Small intestine (tissue), 7 donors: ENCODE measurements around the gene DPM2. TPM values are rescaled to one million over a fixed set of nuclear protein-coding genes. Genes with fewer than 3 reads are reported as not detected.
A peak's percentile ranks its signal among the peaks of the same experiment; 100 is the strongest.

Experiments
- DNase-seq, 2 donors: peaks; one replicate each; pipeline versions ENCODE4 v3.0.0 to v3.0.0-alpha.2; 2013
- FAIRE-seq: peaks from 2 replicates; lab custom pipeline; 2012; peaks lifted over from hg19 to GRCh38; lab: Jason Lieb, UNC
- H3K27ac ChIP-seq, 3 donors: one replicate each; pipeline ENCODE4 v1.5.1; 2013; ENCODE audit warnings: low read length in 2 of 3, mild to moderate bottlenecking in 2 of 3, control low read depth in 1 of 3, inconsistent platforms in 1 of 3, low read depth in 1 of 3, moderate library complexity in 1 of 3
- H3K27me3 ChIP-seq, 3 donors: one replicate each; pipeline ENCODE4 v1.6.1; 2013; ENCODE audit warnings: low read length in 3 of 3, inconsistent platforms in 1 of 3; ENCODE audit not compliant: control insufficient read depth in 3 of 3, insufficient read depth in 3 of 3
- H3K36me3 ChIP-seq, 3 donors: one replicate each; pipeline ENCODE4 v1.6.1; 2013; ENCODE audit warnings: low read length in 3 of 3, inconsistent platforms in 1 of 3, low read depth in 1 of 3, mild to moderate bottlenecking in 1 of 3, moderate library complexity in 1 of 3; ENCODE audit not compliant: control insufficient read depth in 3 of 3, insufficient read depth in 2 of 3
- H3K4me1 ChIP-seq, 3 donors: one replicate each; pipeline ENCODE4 v1.6.1; 2013; ENCODE audit warnings: low read length in 2 of 3, inconsistent platforms in 1 of 3, low read depth in 1 of 3, mild to moderate bottlenecking in 1 of 3, moderate library complexity in 1 of 3; ENCODE audit not compliant: control insufficient read depth in 3 of 3, insufficient read depth in 2 of 3
- H3K4me3 ChIP-seq, 3 donors: one replicate each; pipeline ENCODE4 v1.5.1; 2013; ENCODE audit warnings: low read length in 3 of 3, control low read depth in 1 of 3, inconsistent platforms in 1 of 3, low read depth in 1 of 3, mild to moderate bottlenecking in 1 of 3, moderate library complexity in 1 of 3
- H3K9me3 ChIP-seq, 2 donors: one replicate each; pipeline ENCODE4 v1.6.1; 2013; ENCODE audit warnings: low read depth in 1 of 2, low read length in 1 of 2; ENCODE audit not compliant: control insufficient read depth in 2 of 2, insufficient read depth in 1 of 2
- WGBS, 3 donors: extraction: QIAGEN DNeasy Blood & Tissue Kit; methylation state at CpG; one replicate each; pipeline ENCODE4 v1.1.7; 2013; 5-methylcytosine and 5-hydroxymethylcytosine counted together
- polyA plus RNA-seq, 4 donors: library from polyadenylated mRNA; stranded (reverse) in 3 of 4; unstranded in 1 of 4; fragments of 200-250 nt in 3 of 4; fragments of 120-200 nt in 1 of 4; gene quantifications; one replicate each; pipeline versions ENCODE4 v1.2.1 to v1.2.3, GENCODE V29; 2013
- donor health status: healthy with polysubstance abuse.
- donor health status: control.
- donor health status: control.
- donor health status: Bipolar disorder and iron deficiency.
- donor health status: healthy.

The DPM2 gene
- polyA plus RNA-seq, 4 donors = 23.2 to 46.0 (median 35.4) TPM

DNA sequence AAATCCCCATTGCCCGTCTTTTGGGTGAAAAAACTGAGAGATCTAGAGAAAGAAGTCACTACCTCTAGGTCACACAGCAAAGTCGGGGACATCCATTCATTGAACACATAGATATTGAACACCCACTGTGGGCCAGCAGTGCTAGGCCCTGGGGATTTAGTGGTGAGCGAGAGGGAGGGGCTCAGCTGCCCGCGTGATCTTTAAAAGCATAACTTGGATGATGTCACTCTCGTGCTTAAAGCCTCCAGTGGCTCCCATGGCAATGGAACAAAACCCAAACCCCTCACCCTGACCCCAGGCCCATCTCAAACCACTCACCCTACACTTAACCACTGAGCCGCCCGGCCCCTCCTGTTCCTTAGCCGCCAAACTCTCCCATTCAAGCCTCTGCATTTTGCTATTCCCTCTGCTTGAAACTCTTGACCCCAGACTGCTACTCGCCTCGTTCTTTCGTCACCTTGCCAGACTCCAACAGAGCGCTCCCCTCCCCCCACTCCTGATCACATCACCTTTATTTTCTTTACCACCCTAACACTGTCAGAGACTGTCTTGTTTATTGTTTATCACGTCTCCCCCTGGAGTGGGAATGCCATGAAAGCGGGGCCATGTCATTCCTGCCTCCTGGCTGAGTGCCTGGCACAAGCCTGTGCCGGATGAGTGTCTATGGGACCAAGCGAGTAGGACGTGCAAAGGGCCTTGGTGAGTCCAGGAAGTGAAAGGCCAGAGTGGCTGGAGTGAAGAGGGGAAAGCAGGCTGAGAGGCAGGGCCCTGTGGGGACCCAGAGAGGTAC is 6.4 kb downstream of the DPM2 start:
- WGBS, 3 donors = 16 to 26% (median 24%) methylated on average over 18 of the region's 18 CpGs
- peak overlapping the region; percentile 19 to 52 (median 37) for H3K4me3 ChIP-seq
- H3K27me3 ChIP-seq = peaks cover 3 to 50% (median 3%) of the 10 kb centered on the region in 3 donors
- DNase-seq = peak in 1 of 2 donors; percentile 34
- H3K36me3 ChIP-seq = peaks cover 0 to 26% (median 0%) of the 10 kb centered on the region in 3 donors
- H3K4me1 ChIP-seq = peaks cover 7 to 33% (median 13%) of the 10 kb centered on the region in 3 donors
- no peak for FAIRE-seq
- peak overlapping the region in 2 of 3 donors; percentile 6 to 55 for H3K27ac ChIP-seq
- H3K9me3 ChIP-seq = no peaks in the 10 kb centered on the region

DNA sequence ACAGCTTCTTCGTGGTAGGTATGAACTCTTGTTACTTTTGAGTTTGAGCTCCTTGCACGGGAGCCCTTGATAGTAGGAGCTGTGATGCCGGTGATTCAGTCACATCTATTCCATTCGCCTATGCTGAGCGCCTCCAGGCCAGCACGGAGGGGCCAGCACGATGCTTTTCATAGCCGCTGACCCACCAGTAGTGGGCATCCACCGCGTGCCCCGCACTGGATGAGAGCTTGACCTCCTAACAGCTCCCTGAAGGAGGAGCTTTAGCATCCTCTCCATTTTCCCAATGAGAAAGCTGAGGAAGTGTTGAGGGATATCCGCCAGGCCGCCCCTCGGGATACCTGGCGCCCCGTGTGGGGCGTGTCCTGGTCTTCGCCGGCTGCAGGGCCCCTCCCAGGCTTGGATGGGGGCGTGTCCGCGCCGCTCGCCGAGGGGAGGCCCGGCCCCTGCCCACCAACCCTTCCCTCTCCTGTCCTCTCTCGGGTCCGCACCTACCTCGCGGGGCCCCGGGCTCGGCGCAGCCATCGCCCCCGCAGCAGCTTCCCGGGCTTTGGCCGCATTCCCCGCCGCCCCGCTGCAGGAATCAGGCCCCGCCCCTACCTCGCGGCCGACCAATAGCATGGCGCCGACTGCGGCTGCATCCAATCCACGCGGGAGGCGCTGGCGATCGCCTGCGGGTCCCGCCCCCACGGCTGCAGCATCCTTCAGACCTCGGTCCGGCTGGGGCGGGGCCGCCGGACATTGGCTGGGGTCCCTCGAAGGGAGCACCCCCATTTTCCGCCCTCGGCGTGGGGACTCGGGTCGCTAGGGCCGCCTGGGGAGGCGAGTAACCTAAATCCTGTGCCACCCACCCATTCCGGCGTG is 7.2 kb downstream of the DPM2 start, which contains the start of gene PIP5KL1:
TSS of gene PIP5KL1 (minus strand) at position 547 of the 861 bp plus-strand sequence. CDS start at position 522, 25 bp downstream.
- WGBS, 3 donors = 2 to 4% (median 3%) methylated on average over 51 to 70 of the region's 70 CpGs
- FAIRE-seq (no peak), DNase-seq (peak; percentile 64 to 85)
- Histone ChIP-seq H3K36me3 (peaks cover 0 to 18% (median 0%) of the 10 kb centered on the region in 3 donors), H3K4me3 (peak within 1 kb of the TSS; percentile 19 to 52 (median 37)), H3K27ac (peak within 1 kb of the TSS in 2 of 3 donors; percentile 6 to 55), H3K9me3 (no peaks in the 10 kb centered on the region), H3K4me1 (peaks cover 4 to 30% (median 6%) of the 10 kb centered on the region in 3 donors), H3K27me3 (peaks cover 3 to 58% (median 3%) of the 10 kb centered on the region in 3 donors)

DNA sequence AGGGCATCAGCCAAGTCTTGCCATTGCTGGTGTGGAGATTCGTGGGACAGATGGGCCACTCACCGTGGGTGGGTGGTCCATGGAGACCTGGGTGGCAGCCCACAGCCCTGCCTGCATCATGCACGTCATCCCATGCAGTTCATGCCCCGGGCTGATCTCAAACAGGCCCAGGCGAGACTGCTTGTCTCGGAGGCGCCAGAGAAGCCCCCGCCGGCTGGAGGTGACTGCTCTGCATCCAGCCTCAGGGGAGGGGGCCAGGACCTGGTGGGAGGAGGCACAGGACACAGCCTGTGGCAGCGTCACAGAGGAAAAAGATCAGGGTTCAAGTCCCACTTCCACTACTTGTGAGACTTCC is 8.1 kb downstream of the DPM2 start:
- Histone ChIP-seq H3K27ac (no peak overlapping the region), H3K36me3 (peaks cover 0 to 9% (median 0%) of the 10 kb centered on the region in 3 donors), H3K4me1 (peaks cover 4 to 30% (median 6%) of the 10 kb centered on the region in 3 donors), H3K4me3 (no peak overlapping the region), H3K9me3 (no peaks in the 10 kb centered on the region), H3K27me3 (peaks cover 3 to 66% (median 3%) of the 10 kb centered on the region in 3 donors)
- DNase-seq = no peak
- FAIRE-seq = no peak
- 65 to 77% (median 72%) methylated on average over 10 of the region's 10 CpGs for WGBS, 3 donors

DNA sequence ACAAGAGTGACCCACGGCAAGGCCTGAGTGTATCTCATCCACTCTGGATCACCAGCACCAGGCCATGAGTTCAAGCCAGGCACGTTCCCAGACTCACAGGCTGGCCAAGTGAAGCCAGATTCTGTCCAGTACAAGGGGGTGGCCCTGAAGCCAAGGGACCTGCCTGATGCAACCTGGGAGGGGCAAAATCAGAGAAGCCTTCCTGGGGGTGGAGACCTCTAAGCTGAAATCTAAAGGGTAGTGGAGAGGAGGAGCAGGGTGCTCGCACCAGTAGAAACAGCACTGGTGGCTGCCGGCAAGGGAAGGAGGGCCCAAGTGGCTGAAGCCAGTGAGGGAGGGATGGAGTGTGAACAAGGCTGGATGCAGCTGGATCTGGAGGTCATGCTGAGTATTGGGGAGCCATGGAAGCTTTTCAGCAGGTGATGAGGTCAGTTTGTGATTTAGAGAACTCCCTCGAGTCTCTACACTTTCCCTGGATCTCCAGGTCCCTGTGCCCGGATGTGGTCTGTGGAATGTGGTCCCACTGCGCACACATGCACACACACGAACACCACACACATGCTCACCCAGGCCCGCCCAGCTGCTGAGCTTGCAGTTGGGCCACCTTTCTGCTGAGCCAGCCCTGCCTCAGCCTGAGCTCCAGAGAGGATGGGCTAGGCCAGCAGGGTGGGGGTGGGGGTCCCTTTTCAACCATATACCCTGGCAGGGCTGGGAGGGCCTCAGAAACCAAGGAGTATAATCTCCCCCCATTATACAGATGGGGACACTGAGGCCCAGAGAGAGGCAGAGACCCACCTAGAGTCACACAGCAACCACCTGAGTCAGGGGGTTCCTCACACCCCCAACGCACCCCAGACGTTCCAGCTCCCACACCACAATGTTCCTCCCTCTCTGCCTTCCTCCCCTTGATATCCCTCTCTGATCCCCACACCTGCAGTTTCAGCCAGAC is 8.7 kb downstream of the DPM2 start:
- WGBS, 3 donors = 61 to 67% (median 65%) methylated on average over 11 of the region's 11 CpGs
- Histone ChIP-seq H3K36me3 (peaks cover 0 to 5% (median 0%) of the 10 kb centered on the region in 3 donors), H3K4me1 (peaks cover 4 to 30% (median 6%) of the 10 kb centered on the region in 3 donors), H3K4me3 (no peak overlapping the region), H3K27ac (no peak overlapping the region), H3K9me3 (no peaks in the 10 kb centered on the region), H3K27me3 (peaks cover 3 to 67% (median 3%) of the 10 kb centered on the region in 3 donors)
- FAIRE-seq (no peak), DNase-seq (no peak)

DNA sequence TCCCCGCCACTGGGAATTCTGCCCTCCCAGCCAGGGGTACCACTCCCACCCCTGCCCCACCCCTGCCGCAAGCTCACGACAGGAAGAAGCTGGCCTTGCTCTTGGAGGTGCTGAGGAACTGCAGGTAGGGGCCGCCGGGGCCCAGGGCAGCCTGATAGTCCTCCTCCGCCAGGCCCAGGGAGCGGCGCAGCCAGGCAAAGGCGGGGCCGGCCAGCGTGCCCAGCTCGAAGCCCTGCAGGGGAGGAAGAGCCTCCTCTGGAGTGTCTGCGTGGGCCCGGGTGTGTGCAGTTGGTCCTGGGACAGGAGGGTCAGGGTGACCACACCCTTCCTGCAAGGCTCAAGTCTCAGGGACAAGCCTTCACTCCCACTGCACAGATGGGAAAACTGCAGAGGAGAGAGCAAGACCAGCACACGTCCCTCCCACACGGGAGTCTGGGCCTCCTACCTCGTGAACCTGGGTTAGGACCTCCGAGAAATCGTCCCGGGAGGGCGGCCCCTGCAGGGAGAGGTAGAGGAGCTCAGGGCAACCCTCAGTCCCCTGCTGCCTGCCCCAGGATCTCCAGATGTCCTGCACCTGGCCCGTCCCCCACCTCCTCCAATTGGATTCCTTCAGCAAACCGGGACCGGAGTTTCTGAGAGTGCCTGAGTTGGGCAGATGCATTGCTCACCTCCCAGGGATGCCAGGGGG is 9.5 kb downstream of the DPM2 start:
- FAIRE-seq = no peak
- Histone ChIP-seq H3K4me3 (peak overlapping the region in 2 of 3 donors; percentile 22 to 27), H3K27me3 (peaks cover 3 to 70% (median 3%) of the 10 kb centered on the region in 3 donors)

DNA sequence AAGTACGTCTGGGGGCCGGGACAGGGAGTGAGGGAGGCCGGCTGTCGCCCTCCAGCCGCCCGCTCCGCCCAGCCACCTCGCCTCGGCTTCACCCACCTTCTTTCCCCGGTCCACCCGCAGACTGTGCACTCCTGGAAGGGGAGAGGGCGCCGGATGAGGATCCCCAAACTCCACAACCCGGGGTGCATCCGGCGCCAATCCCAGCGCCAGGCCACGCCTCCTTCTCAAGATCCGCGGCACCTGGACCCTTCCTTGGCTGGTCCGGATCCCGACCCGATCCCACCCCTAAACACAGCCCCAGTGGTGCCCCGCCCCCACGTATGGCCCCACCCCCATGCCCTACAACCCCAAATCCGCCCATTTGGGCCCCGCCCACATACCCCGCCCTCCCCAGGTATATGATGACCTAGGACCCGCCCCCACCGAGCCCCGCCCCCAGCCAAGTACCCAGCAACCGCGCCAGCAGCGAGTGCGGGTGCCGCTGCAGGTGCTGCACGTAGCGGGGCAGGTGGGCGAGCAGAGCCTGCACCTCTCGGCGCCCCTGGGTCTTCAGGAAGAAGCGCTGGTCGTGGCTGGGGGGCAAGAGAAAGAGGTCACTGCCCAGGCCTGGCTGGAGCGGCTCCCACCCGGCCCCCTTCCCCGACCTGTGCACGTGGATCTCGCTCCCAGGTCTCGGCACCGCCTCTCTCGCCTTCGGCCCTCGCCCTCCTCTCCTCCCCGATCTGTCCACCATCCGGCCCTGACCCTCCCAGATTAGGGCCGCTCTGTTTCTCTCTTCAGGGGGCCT is 10.3 kb downstream of the DPM2 start:
- Histone ChIP-seq H3K36me3 (no peaks in the 10 kb centered on the region), H3K9me3 (no peaks in the 10 kb centered on the region), H3K27ac (no peak overlapping the region), H3K27me3 (peaks cover 3 to 74% (median 3%) of the 10 kb centered on the region in 3 donors), H3K4me3 (peak overlapping the region in 2 of 3 donors; percentile 22 to 27), H3K4me1 (peaks cover 4 to 30% (median 6%) of the 10 kb centered on the region in 3 donors)
- peak; percentile 45 to 61 for DNase-seq
- 1 to 4% (median 2%) methylated on average over 37 to 53 of the region's 56 CpGs for WGBS, 3 donors
- no peak for FAIRE-seq

More for the DNA sequence above, 9.5 kb downstream of the DPM2 start:
- 9 to 24% (median 24%) methylated on average over 23 to 24 of the region's 24 CpGs for WGBS, 3 donors
- peaks cover 4 to 30% (median 6%) of the 10 kb centered on the region in 3 donors for H3K4me1 ChIP-seq
- DNase-seq = peak in 1 of 2 donors; percentile 54
- no peaks in the 10 kb centered on the region for H3K9me3 ChIP-seq
- H3K27ac ChIP-seq = no peak overlapping the region
- H3K36me3 ChIP-seq = peaks cover 0 to 4% (median 0%) of the 10 kb centered on the region in 3 donors

DNA sequence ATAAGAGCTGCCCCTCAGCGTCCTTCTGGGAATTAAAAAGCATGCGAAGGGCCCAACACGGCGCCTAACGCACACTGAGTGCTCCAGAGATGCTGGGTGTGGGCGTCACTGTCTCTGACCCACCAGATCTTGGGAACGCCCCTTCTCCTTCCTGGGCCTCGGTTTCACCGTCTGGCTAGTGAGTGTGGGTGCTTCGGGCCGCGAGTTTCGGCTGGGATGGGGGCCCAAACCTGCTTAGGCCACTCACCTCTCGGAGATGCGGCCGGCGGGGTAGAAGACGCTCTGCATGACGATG is 10.8 kb downstream of the DPM2 start:
- Histone ChIP-seq H3K4me3 (peak overlapping the region in 2 of 3 donors; percentile 22 to 27), H3K36me3 (no peaks in the 10 kb centered on the region), H3K27ac (no peak overlapping the region), H3K4me1 (peaks cover 4 to 32% (median 6%) of the 10 kb centered on the region in 3 donors), H3K27me3 (peaks cover 3 to 77% (median 3%) of the 10 kb centered on the region in 3 donors), H3K9me3 (no peaks in the 10 kb centered on the region)
- WGBS, 3 donors = 7 to 11% (median 8%) methylated on average over 15 to 19 of the region's 19 CpGs
- no peak for DNase-seq
- no peak for FAIRE-seq
